ENCODE measurements around the gene C6orf120.

Gene C6orf120

GRCh38 chr6:169720207-169720855 lies 18.4 kb downstream of the C6orf120 start:
- H3K9me3 ChIP-seq: no peaks in the 10 kb centered on the region
- TF ChIP-seq CTCF (IDR thresholded peaks at IDR 0.05): no peak
- no peak overlapping the region for H3K27ac ChIP-seq
- peaks cover 6 to 21% (median 19%) of the 10 kb centered on the region in 3 donors for H3K36me3 ChIP-seq
- no peaks in the 10 kb centered on the region for H3K27me3 ChIP-seq
- intact Hi-C loops (cut with DNase I; ENCODE audit: low total_unique reads): loop anchor here (10.0 kb wide), 1 partner anchor 834 kb away; the partner anchor contains the start of genes PSMB1 and TBP
- H3K4me3 ChIP-seq: no peak overlapping the region
- H3K4me1 ChIP-seq: peaks cover 0 to 29% (median 13%) of the 10 kb centered on the region in 4 donors
- no peak for DNase-seq

DNA sequence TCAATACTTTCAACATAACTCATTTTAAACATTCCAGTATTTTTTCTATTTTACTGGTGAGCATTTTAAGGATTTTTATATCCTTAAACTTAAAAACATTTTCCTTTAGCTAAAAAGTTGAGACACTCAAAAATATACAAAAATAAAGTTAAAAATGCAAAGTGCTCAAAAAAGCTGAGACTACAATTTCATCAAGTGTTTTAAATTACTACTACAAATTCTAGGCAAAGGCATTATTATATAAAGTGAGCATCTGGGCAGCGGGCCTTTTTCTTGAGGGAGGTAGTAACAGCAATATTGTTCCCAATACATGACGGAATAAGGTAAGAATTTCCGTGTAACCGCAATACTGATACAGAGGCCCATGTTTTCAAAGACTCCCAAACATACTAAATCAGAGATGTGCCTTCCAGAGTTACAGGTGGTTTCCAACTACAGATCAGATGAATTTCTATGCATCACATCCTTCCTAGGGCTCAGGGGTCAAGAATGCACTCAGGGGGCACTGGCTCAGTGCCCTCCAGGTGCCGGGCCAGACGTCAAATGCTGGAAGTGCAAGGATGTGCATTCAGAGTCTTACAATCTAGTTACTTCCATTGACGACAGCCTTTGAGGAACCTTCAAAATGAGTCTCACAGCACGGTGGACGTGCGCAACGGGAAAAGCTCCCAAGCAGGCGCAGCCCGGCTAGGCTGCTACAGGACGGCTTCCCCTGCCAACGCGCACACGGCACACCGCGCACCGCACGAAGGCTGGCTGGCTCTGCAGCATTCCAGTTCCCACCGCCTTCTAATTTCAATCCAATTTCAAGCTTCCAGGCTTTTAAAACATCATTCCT lies 20.7 kb downstream of the C6orf120 start:
- Histone ChIP-seq H3K36me3 (peaks cover 0 to 3% (median 0%) of the 10 kb centered on the region in 3 donors), H3K4me1 (peaks cover 0 to 32% (median 13%) of the 10 kb centered on the region in 4 donors), H3K27me3 (no peaks in the 10 kb centered on the region), H3K9me3 (no peaks in the 10 kb centered on the region), H3K27ac (peak overlapping the region; percentile 87 to 98), H3K4me3 (peak overlapping the region; percentile 74 to 88)
- DNase-seq: peak; percentile 42 to 76
- no peak for TF ChIP-seq CTCF (IDR thresholded peaks at IDR 0.05)
- intact Hi-C loops (cut with DNase I; ENCODE audit: low total_unique reads): loop anchor here (2.0 to 10.0 kb wide), 2 partner anchors 20 to 832 kb away; partner anchors contain the start of genes C6orf120, PSMB1, TBP and WDR27

GRCh38 chr6:169723200-169723909 lies 21.4 kb downstream of the C6orf120 start:
- Histone ChIP-seq H3K27me3 (no peaks in the 10 kb centered on the region), H3K4me1 (peaks cover 0 to 32% (median 13%) of the 10 kb centered on the region in 4 donors), H3K4me3 (peak overlapping the region; percentile 74 to 88), H3K36me3 (peaks cover 0 to under 1% (median 0%) of the 10 kb centered on the region in 3 donors), H3K9me3 (no peaks in the 10 kb centered on the region), H3K27ac (peak overlapping the region; percentile 87 to 98)
- intact Hi-C loops (cut with DNase I; ENCODE audit: low total_unique reads): loop anchor here (2.0 to 10.0 kb wide), 2 partner anchors 21 to 831 kb away; partner anchors contain the start of genes C6orf120, PSMB1, TBP and WDR27
- peak in 1 of 2 experiments; percentile 6 for TF ChIP-seq CTCF (IDR thresholded peaks at IDR 0.05)
- peak; percentile 69 to 89 for DNase-seq

DNA sequence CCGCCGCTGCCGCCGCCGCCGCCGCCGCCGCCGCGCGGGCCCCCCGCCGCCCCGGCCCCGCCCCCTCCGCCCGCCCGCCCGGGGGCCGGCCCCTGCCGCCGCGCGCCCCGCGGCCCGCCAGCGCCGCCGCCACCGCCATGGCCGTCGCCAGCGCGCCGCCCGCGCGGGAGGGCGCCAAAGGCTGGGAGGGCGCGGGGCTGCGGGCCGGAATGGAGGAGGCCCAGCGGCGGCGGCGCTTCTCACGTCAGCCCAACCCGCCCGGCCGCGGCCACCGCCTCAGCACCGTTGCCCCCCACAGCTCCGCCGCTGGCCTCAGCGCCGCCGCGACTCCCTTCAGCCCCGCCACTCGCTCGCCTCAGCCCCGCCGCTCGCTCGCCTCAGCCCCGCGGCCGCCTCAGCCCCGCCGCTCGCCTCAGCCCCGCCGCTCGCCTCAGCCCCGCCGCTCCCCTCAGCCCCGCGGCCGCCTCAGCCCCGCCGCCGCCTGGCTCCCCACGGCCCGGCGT lies 22.1 kb downstream of the C6orf120 start:
- DNase-seq: peak; percentile 21 to 56
- Histone ChIP-seq H3K4me3 (peak overlapping the region; percentile 74 to 88), H3K27me3 (no peaks in the 10 kb centered on the region), H3K4me1 (peaks cover 0 to 32% (median 13%) of the 10 kb centered on the region in 4 donors), H3K9me3 (no peaks in the 10 kb centered on the region), H3K27ac (peak overlapping the region; percentile 91 to 97), H3K36me3 (no peaks in the 10 kb centered on the region)
- intact Hi-C loops (cut with DNase I; ENCODE audit: low total_unique reads): loop anchor here (2.0 to 10.0 kb wide), 2 partner anchors 21 to 831 kb away; partner anchors contain the start of genes C6orf120, PSMB1, TBP and WDR27
- no peak for TF ChIP-seq CTCF (IDR thresholded peaks at IDR 0.05)

Measured in tibial artery (tissue), 4 donors.